GM12892 (cell line): ENCODE data around the gene CHKA.

Experiments
- POLR2A ChIP-seq: IDR thresholded peaks from 2 replicates; pipeline ENCODE4 v1.6.1; 2011; ENCODE audit warnings: low read depth, low read length, control low read depth
- POLR2AphosphoS5 ChIP-seq: IDR thresholded peaks from 2 replicates; pipeline ENCODE4 v1.6.1; 2011; ENCODE audit warnings: low read depth, low read length, control low read depth
- TAF1 ChIP-seq: IDR thresholded peaks from 2 replicates; pipeline ENCODE4 v1.6.1; 2011; ENCODE audit warnings: low read depth, mild to moderate bottlenecking, control low read depth, low read length, borderline replicate concordance

DNA sequence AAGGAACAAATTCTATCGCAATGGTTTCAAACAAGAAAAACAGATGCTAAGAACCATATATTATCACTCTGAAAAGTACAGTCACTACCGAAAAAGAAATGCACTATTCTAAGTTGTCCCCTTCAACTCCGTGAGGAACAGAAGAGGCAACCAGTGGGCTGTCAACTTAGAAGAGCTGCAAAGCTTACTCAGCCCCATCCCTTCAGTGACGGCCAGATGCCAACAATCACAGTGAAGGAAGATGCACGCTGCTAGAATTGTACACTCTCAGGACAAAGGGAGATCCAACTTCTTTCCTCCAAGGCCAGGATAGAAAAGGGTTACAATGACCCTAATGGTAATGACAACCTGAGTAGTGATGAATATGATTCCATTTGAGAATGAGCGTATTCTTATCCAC is 38.5 kb upstream of the CHKA start:
- no peak for TF ChIP-seq POLR2A
- no peak for TF ChIP-seq POLR2AphosphoS5
- no peak for TF ChIP-seq TAF1
